ENCODE results near the gene KIFAP3. TPM values are rescaled to one million over a fixed set of nuclear protein-coding genes. Genes with fewer than 3 reads are reported as not detected.

The KIFAP3 gene
- total RNA-seq, 1 experiment from 2014 or later, result 2.3 TPM

GRCh38 chr1:170001266-170001665, 73.2 kb downstream of the KIFAP3 start:
- POLR2A ChIA-PET, result no interaction called here
- Mint-ChIP-seq H3K27me3 (ENCODE audit: low read depth) (peaks cover 19% of the 10 kb centered on the region), H3K4me3 (no peak overlapping the region), H3K27ac (no peak overlapping the region), H3K4me1 (no peaks in the 10 kb centered on the region; the same call in 1 of the 2 replicates), H3K36me3 (no peaks in the 10 kb centered on the region), H3K9me3 (no peaks in the 10 kb centered on the region)
- no peak for ATAC-seq
- DNase-seq (ENCODE audit: low spot score), result no peak
- CTCF ChIA-PET, result no interaction called here
- TF ChIP-seq USF2 (CRISPR knock-in tag; IDR thresholded peaks at IDR 0.05) (no peak), ZNF396 (CRISPR knock-in tag; IDR thresholded peaks at IDR 0.05; ENCODE audit: borderline replicate concordance) (no peak), RELA (CRISPR knock-in tag; IDR thresholded peaks at IDR 0.05; ENCODE audit: borderline replicate concordance) (no peak), FOXJ3 (CRISPR knock-in tag; IDR thresholded peaks at IDR 0.05; ENCODE audit: borderline replicate concordance) (no peak), CREM (CRISPR knock-in tag; IDR thresholded peaks at IDR 0.05) (no peak), ZNF219 (CRISPR knock-in tag; IDR thresholded peaks at IDR 0.05; ENCODE audit: borderline replicate concordance) (no peak), NR2C2 (CRISPR knock-in tag; IDR thresholded peaks at IDR 0.05) (no peak), MLX (CRISPR knock-in tag; IDR thresholded peaks at IDR 0.05) (no peak), STAT6 (CRISPR knock-in tag; conservative IDR thresholded peaks at IDR 0.05; ENCODE audit: low read depth) (no peak), FOXP1 (CRISPR knock-in tag; IDR thresholded peaks at IDR 0.05; ENCODE audit: borderline replicate concordance) (no peak), ZNF317 (CRISPR knock-in tag; IDR thresholded peaks at IDR 0.05; ENCODE audit: borderline replicate concordance, low read depth) (no peak), ETV6 (CRISPR knock-in tag; IDR thresholded peaks at IDR 0.05) (no peak), JUN (CRISPR knock-in tag; IDR thresholded peaks at IDR 0.05) (no peak), ZNF121 (CRISPR knock-in tag; IDR thresholded peaks at IDR 0.05) (no peak)
- TF ChIP-seq, protein P1, sequence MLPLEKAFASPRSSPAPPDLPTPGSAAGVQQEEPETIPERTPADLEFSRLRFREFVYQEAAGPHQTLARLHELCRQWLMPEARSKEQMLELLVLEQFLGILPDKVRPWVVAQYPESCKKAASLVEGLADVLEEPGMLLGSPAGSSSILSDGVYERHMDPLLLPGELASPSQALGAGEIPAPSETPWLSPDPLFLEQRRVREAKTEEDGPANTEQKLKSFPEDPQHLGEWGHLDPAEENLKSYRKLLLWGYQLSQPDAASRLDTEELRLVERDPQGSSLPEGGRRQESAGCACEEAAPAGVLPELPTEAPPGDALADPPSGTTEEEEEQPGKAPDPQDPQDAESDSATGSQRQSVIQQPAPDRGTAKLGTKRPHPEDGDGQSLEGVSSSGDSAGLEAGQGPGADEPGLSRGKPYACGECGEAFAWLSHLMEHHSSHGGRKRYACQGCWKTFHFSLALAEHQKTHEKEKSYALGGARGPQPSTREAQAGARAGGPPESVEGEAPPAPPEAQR (CRISPR knock-in tag; IDR thresholded peaks at IDR 0.05), result no peak
- TF ChIP-seq, protein P2, sequence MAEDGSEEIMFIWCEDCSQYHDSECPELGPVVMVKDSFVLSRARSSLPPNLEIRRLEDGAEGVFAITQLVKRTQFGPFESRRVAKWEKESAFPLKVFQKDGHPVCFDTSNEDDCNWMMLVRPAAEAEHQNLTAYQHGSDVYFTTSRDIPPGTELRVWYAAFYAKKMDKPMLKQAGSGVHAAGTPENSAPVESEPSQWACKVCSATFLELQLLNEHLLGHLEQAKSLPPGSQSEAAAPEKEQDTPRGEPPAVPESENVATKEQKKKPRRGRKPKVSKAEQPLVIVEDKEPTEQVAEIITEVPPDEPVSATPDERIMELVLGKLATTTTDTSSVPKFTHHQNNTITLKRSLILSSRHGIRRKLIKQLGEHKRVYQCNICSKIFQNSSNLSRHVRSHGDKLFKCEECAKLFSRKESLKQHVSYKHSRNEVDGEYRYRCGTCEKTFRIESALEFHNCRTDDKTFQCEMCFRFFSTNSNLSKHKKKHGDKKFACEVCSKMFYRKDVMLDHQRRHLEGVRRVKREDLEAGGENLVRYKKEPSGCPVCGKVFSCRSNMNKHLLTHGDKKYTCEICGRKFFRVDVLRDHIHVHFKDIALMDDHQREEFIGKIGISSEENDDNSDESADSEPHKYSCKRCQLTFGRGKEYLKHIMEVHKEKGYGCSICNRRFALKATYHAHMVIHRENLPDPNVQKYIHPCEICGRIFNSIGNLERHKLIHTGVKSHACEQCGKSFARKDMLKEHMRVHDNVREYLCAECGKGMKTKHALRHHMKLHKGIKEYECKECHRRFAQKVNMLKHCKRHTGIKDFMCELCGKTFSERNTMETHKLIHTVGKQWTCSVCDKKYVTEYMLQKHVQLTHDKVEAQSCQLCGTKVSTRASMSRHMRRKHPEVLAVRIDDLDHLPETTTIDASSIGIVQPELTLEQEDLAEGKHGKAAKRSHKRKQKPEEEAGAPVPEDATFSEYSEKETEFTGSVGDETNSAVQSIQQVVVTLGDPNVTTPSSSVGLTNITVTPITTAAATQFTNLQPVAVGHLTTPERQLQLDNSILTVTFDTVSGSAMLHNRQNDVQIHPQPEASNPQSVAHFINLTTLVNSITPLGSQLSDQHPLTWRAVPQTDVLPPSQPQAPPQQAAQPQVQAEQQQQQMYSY (CRISPR knock-in tag; IDR thresholded peaks at IDR 0.05), result no peak
- TF ChIP-seq, protein P3, sequence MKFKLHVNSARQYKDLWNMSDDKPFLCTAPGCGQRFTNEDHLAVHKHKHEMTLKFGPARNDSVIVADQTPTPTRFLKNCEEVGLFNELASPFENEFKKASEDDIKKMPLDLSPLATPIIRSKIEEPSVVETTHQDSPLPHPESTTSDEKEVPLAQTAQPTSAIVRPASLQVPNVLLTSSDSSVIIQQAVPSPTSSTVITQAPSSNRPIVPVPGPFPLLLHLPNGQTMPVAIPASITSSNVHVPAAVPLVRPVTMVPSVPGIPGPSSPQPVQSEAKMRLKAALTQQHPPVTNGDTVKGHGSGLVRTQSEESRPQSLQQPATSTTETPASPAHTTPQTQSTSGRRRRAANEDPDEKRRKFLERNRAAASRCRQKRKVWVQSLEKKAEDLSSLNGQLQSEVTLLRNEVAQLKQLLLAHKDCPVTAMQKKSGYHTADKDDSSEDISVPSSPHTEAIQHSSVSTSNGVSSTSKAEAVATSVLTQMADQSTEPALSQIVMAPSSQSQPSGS (CRISPR knock-in tag; IDR thresholded peaks at IDR 0.05; ENCODE audit: borderline replicate concordance, low read depth), result no peak
- TF ChIP-seq, protein P4, sequence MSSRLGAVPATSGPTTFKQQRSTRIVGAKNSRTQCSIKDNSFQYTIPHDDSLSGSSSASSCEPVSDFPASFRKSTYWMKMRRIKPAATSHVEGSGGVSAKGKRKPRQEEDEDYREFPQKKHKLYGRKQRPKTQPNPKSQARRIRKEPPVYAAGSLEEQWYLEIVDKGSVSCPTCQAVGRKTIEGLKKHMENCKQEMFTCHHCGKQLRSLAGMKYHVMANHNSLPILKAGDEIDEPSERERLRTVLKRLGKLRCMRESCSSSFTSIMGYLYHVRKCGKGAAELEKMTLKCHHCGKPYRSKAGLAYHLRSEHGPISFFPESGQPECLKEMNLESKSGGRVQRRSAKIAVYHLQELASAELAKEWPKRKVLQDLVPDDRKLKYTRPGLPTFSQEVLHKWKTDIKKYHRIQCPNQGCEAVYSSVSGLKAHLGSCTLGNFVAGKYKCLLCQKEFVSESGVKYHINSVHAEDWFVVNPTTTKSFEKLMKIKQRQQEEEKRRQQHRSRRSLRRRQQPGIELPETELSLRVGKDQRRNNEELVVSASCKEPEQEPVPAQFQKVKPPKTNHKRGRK (CRISPR knock-in tag; IDR thresholded peaks at IDR 0.05; ENCODE audit: borderline replicate concordance), result no peak

Measured in WTC11 (cell line).